K562 (cell line): ENCODE results near the gene AP4E1. TPM values are rescaled to one million over a fixed set of nuclear protein-coding genes. Genes with fewer than 3 reads are reported as not detected.
A peak's percentile ranks its signal among the peaks of the same experiment; 100 is the strongest.

Experiments
- BCL6 ChIP-seq: fragments of 250-450 bp; sonication (Bioruptor Pico); IDR thresholded peaks from 2 replicates; pipeline ENCODE4 v1.4.0; 2020
- CBX3 ChIP-seq, 2 experiments: IDR thresholded peaks; 1 replicate in 1 of 2; 2 replicates in 1 of 2; pipeline ENCODE4 v1.6.1; 2012; ENCODE audit warnings: inconsistent platforms in 2 of 2, low read length in 2 of 2, borderline replicate concordance in 1 of 2, control low read depth in 1 of 2
- ESRRA ChIP-seq: fragments of 450-650 bp; IDR thresholded peaks from 2 replicates; pipeline ENCODE4 v1.6.1; 2014; ENCODE audit warnings: low read depth, mild to moderate bottlenecking, moderate library complexity, borderline replicate concordance
- ETV1 ChIP-seq: fragments of 450-650 bp; conservative IDR thresholded peaks from 2 replicates; pipeline ENCODE4 v1.6.1; 2016; ENCODE audit warnings: missing genetic modification characterization, control low read depth, low read depth, missing compliant biosample characterization
- KLF10 ChIP-seq: fragments of 250-450 bp; sonication (Bioruptor Pico); IDR thresholded peaks from 2 replicates; pipeline ENCODE4 v1.6.1; 2021; ENCODE audit warnings: matching md5 sums
- MEIS2 ChIP-seq: fragments of 450-650 bp; IDR thresholded peaks from 2 replicates; pipeline ENCODE4 v1.6.1; 2014; ENCODE audit warnings: mild to moderate bottlenecking; ENCODE audit not compliant: partially characterized antibody
- NFATC3 ChIP-seq: fragments of 450-650 bp; IDR thresholded peaks from 2 replicates; pipeline ENCODE4 v1.6.1; 2017; ENCODE audit warnings: mild to moderate bottlenecking
- PHB2 ChIP-seq: fragments of 450-650 bp; IDR thresholded peaks from 2 replicates; pipeline ENCODE4 v1.6.1; 2017; ENCODE audit warnings: low read depth
- PHF8 ChIP-seq: fragments of 200-600 bp; sonication (generic); IDR thresholded peaks from 2 replicates; pipeline ENCODE4 v1.6.1; 2012; ENCODE audit warnings: mixed run types, mild to moderate bottlenecking, inconsistent platforms, low read length, moderate library complexity, borderline replicate concordance
- POLR2A ChIP-seq: fragments of 450-650 bp; conservative IDR thresholded peaks from 2 replicates; pipeline ENCODE4 v1.6.1; 2016
- POLR2AphosphoS5 ChIP-seq: IDR thresholded peaks from 2 replicates; pipeline ENCODE4 v1.6.1; 2011; ENCODE audit warnings: mild to moderate bottlenecking, low read depth, low read length, moderate library complexity; ENCODE audit not compliant: control insufficient read depth, insufficient read depth
- SPI1 ChIP-seq: IDR thresholded peaks from 2 replicates; pipeline ENCODE4 v1.6.1; 2011; ENCODE audit warnings: low read depth, low read length, control low read depth, borderline replicate concordance
- TAL1 ChIP-seq: fragments of 450-650 bp; IDR thresholded peaks from 2 replicates; pipeline ENCODE4 v1.6.1; 2016; ENCODE audit warnings: mild to moderate bottlenecking
- TBP ChIP-seq: optimal IDR thresholded peaks from 2 replicates; pipeline ENCODE3; 2011; ENCODE audit warnings: low read depth, low read length, improper control_type of control experiment
- THAP12 ChIP-seq: fragments of 250-450 bp; sonication (Bioruptor Pico); IDR thresholded peaks from 2 replicates; pipeline ENCODE4 v1.9.0; 2021; ENCODE audit warnings: mild to moderate bottlenecking, inconsistent platforms
- TRIM28 ChIP-seq: fragments of 450-650 bp; IDR thresholded peaks from 2 replicates; pipeline ENCODE4 v1.6.1; 2017
- U2AF2 ChIP-seq: fragments of 200-400 bp; formaldehyde crosslinking; optimal IDR thresholded peaks from 2 replicates; pipeline ENCODE3; 2017; ENCODE audit warnings: low read depth, mild to moderate bottlenecking, low read length
- ZFPM2 ChIP-seq: fragments of 250-450 bp; sonication (Bioruptor Pico); IDR thresholded peaks from 2 replicates; pipeline ENCODE4 v1.5.1; 2022; ENCODE audit warnings: mild to moderate bottlenecking
- ZFX ChIP-seq: sonication (generic); formaldehyde crosslinking; IDR thresholded peaks from 2 replicates; pipeline ENCODE4 v1.8.0; 2022; ENCODE audit warnings: mild to moderate bottlenecking, missing genetic modification reagents, moderate library complexity
- polyA plus RNA-seq, 8 experiments: library from polyadenylated mRNA; depleted of rRNA in 4 of 8; stranded (reverse) in 5 of 8; unstranded in 3 of 8; fragments of >200 nt; fragmentation: Nextera tagmentation in 2 of 8; fragmentation: Illumina TruSeq in 1 of 8; extraction: Ambion mirVana in 2 of 8; extraction: Trizol in 1 of 8; gene quantifications; 2 replicates each; pipeline versions ENCODE4 v1.2.1 to v1.2.3, GENCODE V29; 2011 to 2014; ENCODE audit warnings: inconsistent platforms in 1 of 8, missing spikeins in 1 of 8
- total RNA-seq, 7 experiments: library from RNA; depleted of rRNA in 6 of 7; stranded (reverse); fragments of >200 nt in 6 of 7; fragmentation: Illumina TruSeq in 2 of 7; extraction: Trizol in 2 of 7; gene quantifications; 2 replicates each; pipeline versions ENCODE4 v1.2.1 to v1.2.3, GENCODE V29; 2011 to 2021; ENCODE audit warnings: low replicate concordance in 1 of 7
- TF ChIP-seq, protein P1 (sequence below), 2 experiments: fragments of 450-650 bp in 1 of 2; IDR thresholded peaks; 2 replicates each; pipeline ENCODE4 v1.6.1; 2011 to 2017; ENCODE audit warnings: low read depth in 2 of 2, antibody characterized with exemption in 1 of 2, borderline replicate concordance in 1 of 2, low read length in 1 of 2, mild to moderate bottlenecking in 1 of 2, mixed read lengths in 1 of 2; ENCODE audit not compliant: control insufficient read depth in 1 of 2
- TF ChIP-seq, protein P2 (sequence below): IDR thresholded peaks from 3 replicates; pipeline ENCODE4 v1.6.1; 2011; ENCODE audit warnings: borderline replicate concordance, mild to moderate bottlenecking; ENCODE audit not compliant: insufficient read length, insufficient read depth
- TF ChIP-seq, protein P3 (sequence below): sonication (generic); formaldehyde crosslinking; IDR thresholded peaks from 2 replicates; pipeline ENCODE4 v1.8.0; 2022; ENCODE audit warnings: mild to moderate bottlenecking, missing genetic modification reagents

The AP4E1 gene
- total and polyA plus RNA-seq, 9 of the 15 experiments (the other 6 are each of a cell fraction or from before 2014, with no cell fraction given), result 1.3 to 11.5 (median 4.4) TPM

- TF ChIP-seq, protein P1, sequence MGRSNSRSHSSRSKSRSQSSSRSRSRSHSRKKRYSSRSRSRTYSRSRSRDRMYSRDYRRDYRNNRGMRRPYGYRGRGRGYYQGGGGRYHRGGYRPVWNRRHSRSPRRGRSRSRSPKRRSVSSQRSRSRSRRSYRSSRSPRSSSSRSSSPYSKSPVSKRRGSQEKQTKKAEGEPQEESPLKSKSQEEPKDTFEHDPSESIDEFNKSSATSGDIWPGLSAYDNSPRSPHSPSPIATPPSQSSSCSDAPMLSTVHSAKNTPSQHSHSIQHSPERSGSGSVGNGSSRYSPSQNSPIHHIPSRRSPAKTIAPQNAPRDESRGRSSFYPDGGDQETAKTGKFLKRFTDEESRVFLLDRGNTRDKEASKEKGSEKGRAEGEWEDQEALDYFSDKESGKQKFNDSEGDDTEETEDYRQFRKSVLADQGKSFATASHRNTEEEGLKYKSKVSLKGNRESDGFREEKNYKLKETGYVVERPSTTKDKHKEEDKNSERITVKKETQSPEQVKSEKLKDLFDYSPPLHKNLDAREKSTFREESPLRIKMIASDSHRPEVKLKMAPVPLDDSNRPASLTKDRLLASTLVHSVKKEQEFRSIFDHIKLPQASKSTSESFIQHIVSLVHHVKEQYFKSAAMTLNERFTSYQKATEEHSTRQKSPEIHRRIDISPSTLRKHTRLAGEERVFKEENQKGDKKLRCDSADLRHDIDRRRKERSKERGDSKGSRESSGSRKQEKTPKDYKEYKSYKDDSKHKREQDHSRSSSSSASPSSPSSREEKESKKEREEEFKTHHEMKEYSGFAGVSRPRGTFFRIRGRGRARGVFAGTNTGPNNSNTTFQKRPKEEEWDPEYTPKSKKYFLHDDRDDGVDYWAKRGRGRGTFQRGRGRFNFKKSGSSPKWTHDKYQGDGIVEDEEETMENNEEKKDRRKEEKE (IDR thresholded peaks at IDR 0.05; ENCODE audit: borderline replicate concordance in 1 of 2, control insufficient read depth in 1 of 2, low read depth in 2 of 2, low read length in 1 of 2), result no peak
- TF ChIP-seq SPI1 (peak; percentile 97), THAP12 (CRISPR knock-in tag) (peak; percentile 55), ETV1 (tag) (peak; percentile 88), ZFX (CRISPR knock-in tag) (peak; percentile 81), POLR2AphosphoS5 (peak; percentile 83), U2AF2 (no peak), KLF10 (CRISPR knock-in tag) (no peak), TBP (peak; percentile 79), BCL6 (CRISPR knock-in tag) (no peak), TRIM28 (no peak), PHB2 (no peak), MEIS2 (no peak), POLR2A (peak; percentile 88), ZFPM2 (CRISPR knock-in tag) (no peak), ESRRA (peak; percentile 54; the same call in 1 of the 2 replicates), NFATC3 (no peak), TAL1 (no peak), PHF8 (peak; percentile 83), CBX3 (IDR thresholded peaks at IDR 0.05; ENCODE audit: borderline replicate concordance in 1 of 2, low read length in 2 of 2) (peak in 1 of 2 experiments; percentile 81; a peak in 2 of 3 replicates)
- TF ChIP-seq, protein P2, sequence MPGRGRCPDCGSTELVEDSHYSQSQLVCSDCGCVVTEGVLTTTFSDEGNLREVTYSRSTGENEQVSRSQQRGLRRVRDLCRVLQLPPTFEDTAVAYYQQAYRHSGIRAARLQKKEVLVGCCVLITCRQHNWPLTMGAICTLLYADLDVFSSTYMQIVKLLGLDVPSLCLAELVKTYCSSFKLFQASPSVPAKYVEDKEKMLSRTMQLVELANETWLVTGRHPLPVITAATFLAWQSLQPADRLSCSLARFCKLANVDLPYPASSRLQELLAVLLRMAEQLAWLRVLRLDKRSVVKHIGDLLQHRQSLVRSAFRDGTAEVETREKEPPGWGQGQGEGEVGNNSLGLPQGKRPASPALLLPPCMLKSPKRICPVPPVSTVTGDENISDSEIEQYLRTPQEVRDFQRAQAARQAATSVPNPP, result no peak
- TF ChIP-seq, protein P3, sequence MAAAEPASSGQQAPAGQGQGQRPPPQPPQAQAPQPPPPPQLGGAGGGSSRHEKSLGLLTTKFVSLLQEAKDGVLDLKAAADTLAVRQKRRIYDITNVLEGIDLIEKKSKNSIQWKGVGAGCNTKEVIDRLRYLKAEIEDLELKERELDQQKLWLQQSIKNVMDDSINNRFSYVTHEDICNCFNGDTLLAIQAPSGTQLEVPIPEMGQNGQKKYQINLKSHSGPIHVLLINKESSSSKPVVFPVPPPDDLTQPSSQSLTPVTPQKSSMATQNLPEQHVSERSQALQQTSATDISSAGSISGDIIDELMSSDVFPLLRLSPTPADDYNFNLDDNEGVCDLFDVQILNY, result no peak
These were observed at the start of gene AP4E1 (continued) for GRCh38 chr15:50908209-50909009.
